SKM-1 (cell line): ENCODE measurements around the gene OSBPL3.
A peak's percentile ranks its signal among the peaks of the same experiment; 100 is the strongest.

Experiments used
- DNase-seq: peaks from one replicate; lab custom pipeline; 2025; ENCODE audit not compliant: unreplicated experiment; lab: John Stamatoyannopoulos, UW

The OSBPL3 gene

GRCh38 chr7:24980534-24981170 is 674 bp upstream of the OSBPL3 start:
- peak; percentile 78 for DNase-seq

- DNase-seq, result peak; percentile 41
These were observed 512 bp downstream of the OSBPL3 start for GRCh38 chr7:24979470-24979862.

- no peak for DNase-seq
These were observed 1.0 kb downstream of the OSBPL3 start for GRCh38 chr7:24978843-24979469.

GRCh38 chr7:24975644-24976260 is 4.2 kb downstream of the OSBPL3 start:
- no peak for DNase-seq

DNA sequence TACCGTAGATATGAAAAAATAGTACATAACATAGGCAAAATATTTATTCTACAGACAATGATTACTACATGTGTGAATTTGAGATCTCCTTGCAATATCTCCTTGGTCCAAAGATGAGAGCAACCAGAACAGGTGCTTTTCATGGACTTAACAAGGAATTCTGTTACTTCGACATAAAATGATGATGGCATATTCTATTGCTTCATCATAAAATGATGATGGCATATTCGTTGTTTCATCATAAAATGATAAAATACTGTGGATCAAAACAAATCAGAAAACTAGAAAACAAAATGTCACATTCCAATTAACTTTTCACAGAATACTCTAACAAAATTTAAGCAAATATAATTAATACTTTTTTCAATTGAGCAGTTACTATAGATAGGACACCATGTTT is 4.8 kb downstream of the OSBPL3 start:
- no peak for DNase-seq

DNA sequence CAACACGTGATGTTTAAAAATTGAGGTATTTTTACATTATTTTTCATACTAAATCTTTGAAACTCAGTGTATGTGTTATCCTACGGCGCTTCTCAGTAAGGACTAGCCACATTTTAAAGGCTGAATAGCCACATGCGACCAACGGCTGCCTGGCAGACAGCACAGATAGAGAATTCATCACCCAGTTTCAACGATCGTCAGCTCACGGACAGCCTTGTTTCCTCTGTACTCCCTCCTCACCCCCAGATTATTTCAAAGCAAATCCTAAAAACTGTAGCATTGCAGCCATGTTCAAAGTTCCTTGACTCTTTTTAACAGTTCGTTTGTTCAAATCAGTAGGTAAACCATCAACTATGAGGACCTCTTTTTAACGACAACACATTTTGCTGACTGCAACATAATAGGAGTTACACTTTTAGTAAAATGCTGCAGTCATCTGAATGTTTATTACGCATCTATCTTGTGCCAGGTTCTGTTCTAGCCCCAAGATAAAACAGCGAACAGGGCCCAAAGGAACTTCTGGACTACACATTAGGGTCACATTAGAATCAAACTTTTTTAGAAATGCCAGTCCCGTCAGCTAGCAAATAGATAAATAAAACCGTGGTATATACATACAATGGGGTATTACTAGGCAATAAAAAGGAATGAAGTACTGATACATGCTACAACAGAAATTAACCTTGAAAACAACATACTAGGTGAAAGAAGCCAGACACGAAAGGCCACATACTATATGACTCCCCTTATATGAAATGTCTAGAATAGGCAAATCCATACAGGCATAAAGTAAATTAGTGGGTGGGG is 5.7 kb downstream of the OSBPL3 start:
- no peak for DNase-seq

GRCh38 chr7:24972991-24973390 is 7.0 kb downstream of the OSBPL3 start:
- no peak for DNase-seq

DNA sequence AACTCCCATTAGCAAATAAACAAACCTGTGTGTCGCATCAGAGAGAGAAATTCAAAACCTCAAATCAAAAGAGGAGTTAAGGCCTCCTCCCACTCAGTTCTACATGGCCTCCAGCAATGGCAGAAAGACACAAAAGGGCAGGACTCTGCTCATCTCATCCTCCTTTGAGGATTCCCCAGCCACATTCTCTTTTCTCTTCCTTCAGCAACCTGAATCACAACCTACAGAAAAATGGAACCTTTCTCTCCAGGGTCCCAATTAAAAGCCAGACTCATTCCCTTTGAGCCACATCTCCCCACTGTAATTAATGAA is 7.9 kb downstream of the OSBPL3 start:
- no peak for DNase-seq

- no peak for DNase-seq
These were observed 8.4 kb downstream of the OSBPL3 start for GRCh38 chr7:24971333-24972165.

DNA sequence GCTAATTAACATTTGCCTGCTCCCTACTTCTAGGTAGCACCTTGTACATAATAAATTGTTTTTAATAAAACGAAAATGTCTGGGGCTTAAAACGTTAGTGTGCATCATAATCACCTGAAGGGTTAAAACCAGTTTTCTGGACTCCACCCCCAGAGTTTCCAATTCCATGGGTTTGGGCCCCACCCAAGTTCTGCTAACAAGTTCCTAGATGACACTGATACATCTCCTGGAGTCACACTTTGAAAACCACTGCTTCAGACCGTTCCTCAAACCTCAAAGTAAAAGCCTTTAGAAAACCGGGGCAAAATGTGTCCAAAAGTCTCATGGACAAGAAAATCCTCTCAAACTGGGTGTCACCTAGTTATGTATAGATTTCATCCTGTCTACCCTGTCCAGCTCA is 9.3 kb downstream of the OSBPL3 start:
- no peak for DNase-seq

GRCh38 chr7:24968165-24968564 is 11.8 kb downstream of the OSBPL3 start:
- no peak for DNase-seq

GRCh38 chr7:24967696-24968095 is 12.3 kb downstream of the OSBPL3 start:
- DNase-seq, result no peak

- no peak for DNase-seq
These were observed 13.2 kb downstream of the OSBPL3 start for GRCh38 chr7:24966802-24967201.

GRCh38 chr7:24965831-24966708 is 13.9 kb downstream of the OSBPL3 start:
- DNase-seq, result no peak

DNA sequence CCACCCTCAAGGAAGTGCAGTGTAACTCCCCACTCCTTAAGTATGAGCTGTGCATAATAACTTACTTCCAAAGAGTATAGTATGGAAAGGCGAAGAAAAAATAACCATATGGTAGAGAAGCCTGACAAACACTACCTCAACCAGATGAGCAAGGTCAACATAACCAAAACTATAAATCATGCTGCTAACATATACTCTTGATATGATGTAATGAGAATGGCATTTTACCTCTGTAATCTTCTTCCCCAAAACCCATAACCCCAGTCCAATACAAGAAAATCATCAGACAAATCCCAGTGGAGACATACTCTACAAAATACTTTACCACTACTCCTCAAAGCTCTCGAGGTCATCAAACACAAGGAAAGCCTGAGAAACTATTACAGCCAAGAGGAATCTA is 15.8 kb downstream of the OSBPL3 start:
- no peak for DNase-seq

DNA sequence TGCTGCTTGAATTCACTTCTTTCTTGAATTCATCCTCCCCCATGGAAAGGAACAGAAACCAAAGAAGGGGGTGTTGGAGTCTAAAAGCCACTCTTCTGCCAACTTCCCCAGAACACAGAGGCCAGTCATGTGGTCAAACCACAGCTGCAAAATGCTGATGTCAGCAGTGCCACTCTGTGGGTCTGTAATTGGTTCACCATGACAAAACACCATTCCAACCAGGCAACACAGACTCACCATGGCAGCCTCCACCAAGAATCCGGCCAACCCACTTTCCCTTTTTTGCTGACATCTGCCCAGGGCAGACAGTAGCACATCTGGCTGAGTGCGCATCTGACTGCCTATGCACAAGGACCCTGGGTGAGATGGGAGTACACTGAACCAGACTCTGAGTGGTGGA is 16.8 kb downstream of the OSBPL3 start:
- DNase-seq, result peak; percentile 51

GRCh38 chr7:24962418-24962962 is 17.5 kb downstream of the OSBPL3 start:
- no peak for DNase-seq

DNA sequence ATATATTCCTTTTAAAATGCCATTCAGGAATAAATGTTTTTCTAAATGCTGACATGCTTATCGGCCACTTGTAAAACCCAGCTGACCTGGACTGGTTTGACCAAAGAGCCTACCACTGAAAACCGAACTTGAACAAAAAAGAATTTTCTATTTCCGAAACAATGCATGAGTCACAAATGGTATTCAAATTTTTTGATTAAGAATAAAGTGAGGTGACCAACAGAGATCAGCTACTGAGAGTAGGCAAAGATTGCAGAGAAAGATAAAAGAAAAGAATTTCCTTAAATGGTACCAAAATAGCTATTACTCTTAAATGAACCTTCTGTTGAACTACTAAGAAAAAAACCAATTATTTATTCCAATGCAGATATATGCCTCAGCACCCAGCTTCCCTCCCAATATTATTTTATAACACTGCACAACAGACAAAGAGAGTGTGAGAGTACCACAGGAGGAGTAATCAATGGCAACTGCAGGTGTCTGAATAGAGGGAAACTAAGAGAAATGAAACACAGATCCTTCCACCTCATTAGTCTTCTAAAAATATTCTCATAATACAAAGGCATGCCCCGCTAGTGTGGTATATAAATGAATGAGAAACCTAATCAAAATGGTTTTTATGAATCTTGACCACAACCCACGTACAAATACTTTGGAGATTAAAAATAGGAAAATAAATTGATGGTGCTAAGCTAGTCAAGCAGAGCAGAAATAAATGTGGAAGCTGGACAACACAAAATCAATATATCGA is 20.1 kb downstream of the OSBPL3 start:
- DNase-seq, result no peak

DNA sequence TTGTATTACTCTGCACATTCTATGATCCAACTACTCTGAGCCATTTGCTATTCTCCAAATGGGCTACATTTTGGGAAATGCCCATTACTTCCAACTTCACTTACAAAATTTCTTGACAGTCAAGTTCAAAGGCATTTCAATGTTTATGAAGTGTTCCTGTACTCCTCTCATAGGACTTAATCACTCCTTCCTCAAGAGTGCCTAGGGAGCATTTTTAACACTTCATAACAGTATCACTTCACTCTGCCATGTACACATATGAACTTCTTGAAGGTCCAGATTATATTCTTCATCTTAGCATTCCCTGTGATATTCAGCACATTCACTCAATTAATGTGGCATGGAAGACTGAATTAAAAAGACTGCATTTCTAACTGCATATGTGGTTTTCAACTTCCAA is 21.6 kb downstream of the OSBPL3 start:
- no peak for DNase-seq
